22Rv1 (cell line): Measurements from ENCODE around the gene SUFU.
A peak's percentile ranks its signal among the peaks of the same experiment; 100 is the strongest.

Source experiments
- H3K27ac ChIP-seq: fragments of 450-650 bp; 2 replicates; pipeline ENCODE4 v1.5.1; 2017
- ZFX ChIP-seq: fragments of 450-650 bp; IDR thresholded peaks from 2 replicates; pipeline ENCODE4 v1.6.1; 2017; ENCODE audit warnings: antibody characterized with exemption, borderline replicate concordance
- TF ChIP-seq, protein P1 (sequence below): fragments of 450-650 bp; IDR thresholded peaks from 2 replicates; pipeline ENCODE4 v1.5.1; 2017; ENCODE audit warnings: mild to moderate bottlenecking

The SUFU gene

GRCh38 chr10:102616066-102616770 lies 112.4 kb downstream of the SUFU start:
- no peak overlapping the region for H3K27ac ChIP-seq
- no peak for TF ChIP-seq ZFX
- TF ChIP-seq, protein P1, sequence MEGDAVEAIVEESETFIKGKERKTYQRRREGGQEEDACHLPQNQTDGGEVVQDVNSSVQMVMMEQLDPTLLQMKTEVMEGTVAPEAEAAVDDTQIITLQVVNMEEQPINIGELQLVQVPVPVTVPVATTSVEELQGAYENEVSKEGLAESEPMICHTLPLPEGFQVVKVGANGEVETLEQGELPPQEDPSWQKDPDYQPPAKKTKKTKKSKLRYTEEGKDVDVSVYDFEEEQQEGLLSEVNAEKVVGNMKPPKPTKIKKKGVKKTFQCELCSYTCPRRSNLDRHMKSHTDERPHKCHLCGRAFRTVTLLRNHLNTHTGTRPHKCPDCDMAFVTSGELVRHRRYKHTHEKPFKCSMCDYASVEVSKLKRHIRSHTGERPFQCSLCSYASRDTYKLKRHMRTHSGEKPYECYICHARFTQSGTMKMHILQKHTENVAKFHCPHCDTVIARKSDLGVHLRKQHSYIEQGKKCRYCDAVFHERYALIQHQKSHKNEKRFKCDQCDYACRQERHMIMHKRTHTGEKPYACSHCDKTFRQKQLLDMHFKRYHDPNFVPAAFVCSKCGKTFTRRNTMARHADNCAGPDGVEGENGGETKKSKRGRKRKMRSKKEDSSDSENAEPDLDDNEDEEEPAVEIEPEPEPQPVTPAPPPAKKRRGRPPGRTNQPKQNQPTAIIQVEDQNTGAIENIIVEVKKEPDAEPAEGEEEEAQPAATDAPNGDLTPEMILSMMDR = no peak

- no peak overlapping the region for H3K27ac ChIP-seq
- no peak for TF ChIP-seq ZFX
- TF ChIP-seq, protein P1 = no peak
Measured at GRCh38 chr10:102617041-102617440, 113.3 kb downstream of the SUFU start.

DNA sequence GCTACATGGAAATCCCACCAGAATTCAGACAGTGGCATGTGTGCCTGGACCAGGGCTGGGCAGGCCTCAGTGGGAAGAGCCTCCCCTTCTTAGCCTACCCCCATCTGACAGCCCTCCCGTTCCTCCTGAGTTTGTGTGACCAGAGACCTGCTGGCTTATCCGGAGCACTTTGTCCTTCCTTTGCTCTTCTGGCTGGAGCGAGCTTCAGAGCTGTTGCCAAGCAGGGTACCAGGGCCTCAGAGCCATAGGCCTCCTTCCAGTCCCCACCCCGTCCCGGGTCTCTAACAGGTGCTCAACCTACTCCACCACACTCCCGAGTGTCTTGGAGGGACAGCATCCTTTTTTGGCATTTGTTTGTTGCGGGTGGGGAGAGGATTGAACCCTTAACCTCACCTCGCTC lies 114.0 kb downstream of the SUFU start:
- TF ChIP-seq ZFX = no peak
- TF ChIP-seq, protein P1 = no peak

DNA sequence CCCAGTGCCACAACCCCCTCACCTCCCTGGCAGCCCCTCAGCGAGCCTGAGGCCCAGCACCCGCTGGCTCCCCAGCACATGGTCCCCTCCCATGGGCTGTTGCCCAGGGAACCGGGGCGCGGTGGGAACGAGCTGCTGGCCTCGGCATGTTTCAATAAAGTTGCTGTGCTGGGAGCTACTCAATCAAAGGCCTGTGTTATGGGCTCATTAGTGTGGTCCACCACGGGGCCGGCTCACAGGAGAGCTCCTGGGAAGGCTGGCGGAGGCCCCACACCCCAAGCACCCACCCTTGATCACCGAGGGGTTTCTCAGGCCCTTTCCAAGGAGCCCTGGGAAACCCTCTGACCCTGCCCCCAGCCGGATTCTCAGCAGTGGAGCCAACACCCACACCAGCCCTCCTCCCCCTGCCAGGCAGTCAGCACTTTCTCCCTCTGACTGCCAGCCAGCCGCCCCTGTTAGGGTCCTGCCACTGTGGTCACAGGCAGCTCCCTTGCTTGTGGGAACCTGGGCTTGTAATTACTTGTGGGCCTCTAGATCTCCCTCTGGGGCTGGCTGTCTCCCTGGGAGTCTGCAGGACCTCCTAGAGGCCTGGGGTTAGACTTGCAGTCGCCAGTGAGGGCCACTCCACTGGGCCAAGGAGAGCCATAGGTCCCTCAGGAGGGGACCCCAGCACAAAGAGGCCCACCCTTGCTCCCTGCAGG lies 115.7 kb downstream of the SUFU start:
- H3K27ac ChIP-seq = no peak overlapping the region
- TF ChIP-seq, protein P1 = no peak
- TF ChIP-seq ZFX = no peak

More for the DNA sequence above, 114.0 kb downstream of the SUFU start:
- no peak overlapping the region for H3K27ac ChIP-seq

DNA sequence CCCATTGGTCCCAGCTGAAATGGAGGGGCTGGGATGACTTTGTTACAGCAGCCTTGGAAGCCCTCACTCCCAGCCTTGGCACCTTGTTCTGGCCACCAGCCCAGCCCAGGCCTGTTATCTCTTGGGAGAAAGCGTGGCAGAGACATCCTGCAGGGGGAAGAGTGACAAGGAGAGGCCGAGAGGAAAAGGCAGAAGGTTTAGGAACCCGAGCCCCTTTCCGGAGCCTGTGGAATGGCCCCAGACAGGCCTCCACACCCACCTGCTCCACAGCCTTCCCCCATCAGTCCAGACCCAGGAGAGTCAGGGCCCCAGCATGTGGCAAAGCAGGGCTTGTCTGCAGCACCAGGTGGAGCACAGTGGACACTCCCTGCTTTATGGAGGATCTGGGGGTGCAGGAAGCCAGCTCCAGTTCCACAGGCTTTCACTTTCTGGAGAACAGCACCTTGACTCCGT lies 116.4 kb downstream of the SUFU start:
- TF ChIP-seq ZFX = no peak
- TF ChIP-seq, protein P1 = no peak
- no peak overlapping the region for H3K27ac ChIP-seq

GRCh38 chr10:102620591-102621442 lies 117.0 kb downstream of the SUFU start:
- H3K27ac ChIP-seq = peak overlapping the region; percentile 40; the same call in 1 of the 2 replicates
- TF ChIP-seq, protein P1 = no peak
- TF ChIP-seq ZFX = no peak
